Naive thymus-derived CD8-positive, alpha-beta T cell (primary cell): Measurements from ENCODE around the gene IFNAR2. TPM values are rescaled to one million over a fixed set of nuclear protein-coding genes. Genes with fewer than 3 reads are reported as not detected.

Experiments
- ATAC-seq, 2 donors: fragments of 150-1000 bp; cut with Tn5 transposase in 1 of 2; sonication (Bioruptor Pico), chemical (Tn5 transposase) in 1 of 2; 1 replicate in 1 of 2; 2 replicates in 1 of 2; pipeline ENCODE4 v1.10.0; 2021; ENCODE audit warnings: mild to moderate bottlenecking in 2 of 2, moderate library complexity in 2 of 2
- POLR2A ChIA-PET: fragments of 350-600 bp; sonication (Branson Sonifier 250); formaldehyde crosslinking; loops from one replicate; lab custom pipeline; 2021; ENCODE audit warnings: antibody characterized with exemption; lab: Charles Lee
- DNase-seq, 10 donors: peaks; one replicate each; pipeline versions ENCODE4 v3.0.0 to v3.0.0-alpha.2; 2020 to 2022
- H3K27ac Mint-ChIP-seq, 10 donors: one replicate each; pipeline ENCODE4 v1.8.0; 2020 to 2022; ENCODE audit warnings: mild to moderate bottlenecking in 10 of 10, mixed read lengths in 10 of 10, moderate library complexity in 4 of 10, inconsistent platforms in 1 of 10
- H3K27me3 Mint-ChIP-seq, 5 donors: one replicate each; pipeline ENCODE4 v1.8.0; 2021 to 2022; ENCODE audit warnings: mixed read lengths in 5 of 5
- H3K36me3 Mint-ChIP-seq, 3 donors: one replicate each; pipeline ENCODE4 v1.8.0; 2020 to 2022; ENCODE audit warnings: mixed read lengths in 3 of 3, mild to moderate bottlenecking in 2 of 3, inconsistent platforms in 1 of 3
- H3K4me1 Mint-ChIP-seq, 4 donors: one replicate each; pipeline ENCODE4 v1.8.0; 2021 to 2022; ENCODE audit warnings: mixed read lengths in 4 of 4
- H3K4me3 Mint-ChIP-seq, 10 donors: one replicate each; pipeline ENCODE4 v1.8.0; 2020 to 2022; ENCODE audit warnings: mild to moderate bottlenecking in 10 of 10, mixed read lengths in 10 of 10, moderate library complexity in 6 of 10, inconsistent platforms in 1 of 10
- H3K9me3 Mint-ChIP-seq, 9 donors: one replicate each; pipeline ENCODE4 v1.8.0; 2020 to 2022; ENCODE audit warnings: mixed read lengths in 9 of 9, mild to moderate bottlenecking in 3 of 9, inconsistent platforms in 1 of 9, moderate library complexity in 1 of 9
- polyA plus RNA-seq, 3 donors: library from polyadenylated mRNA; unstranded; fragments of 300-500 nt; fragmentation: Illumina TruSeq; gene quantifications; one replicate each; pipeline ENCODE4 v1.2.3, GENCODE V29; 2021
- total RNA-seq, 8 experiments: library from RNA in 2 of 8; stranded (reverse) in 2 of 8; gene quantifications; one replicate each; pipeline ENCODE4 v1.2.3 and lab custom pipeline; 2021 to 2026

Gene IFNAR2
- total and polyA plus RNA-seq, 5 experiments from 2014 or later: 53.9 to 72.9 (median 63.3) TPM

DNA sequence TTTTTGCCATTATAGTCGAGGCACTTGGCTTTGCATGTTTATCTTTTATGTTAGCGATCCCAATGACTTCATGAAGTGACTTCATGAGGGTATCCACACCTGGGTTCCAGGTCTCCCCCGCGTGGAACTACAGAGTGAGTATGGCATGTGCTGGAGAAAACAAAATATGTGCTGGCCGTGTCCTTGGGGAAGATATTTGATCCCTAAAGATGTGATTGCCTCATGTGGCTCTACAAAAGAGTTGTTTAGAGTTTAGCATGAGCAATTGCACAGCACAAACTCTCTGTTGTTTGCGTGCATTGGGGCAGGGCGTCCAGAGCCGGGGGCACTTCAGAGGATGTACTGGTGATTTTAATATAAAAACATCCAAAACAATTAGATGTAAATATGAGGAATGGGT, 41.2 kb downstream of the IFNAR2 start:
- Mint-ChIP-seq H3K9me3 (no peaks in the 10 kb centered on the region), H3K4me3 (peak overlapping the region in 1 of 10 donors; percentile 54), H3K4me1 (peaks cover 35 to 69% (median 57%) of the 10 kb centered on the region in 4 donors), H3K36me3 (peaks cover 4 to 67% (median 21%) of the 10 kb centered on the region in 3 donors), H3K27ac (peak overlapping the region in 6 of 10 donors; percentile 16 to 90 (median 66)), H3K27me3 (no peaks in the 10 kb centered on the region)
- ATAC-seq: no peak
- POLR2A ChIA-PET: interaction anchor here (1.0 kb wide), 1 partner anchor 25 kb away, joined by 3 read pairs; no protein-coding TSS in a partner anchor
- DNase-seq: no peak

DNA sequence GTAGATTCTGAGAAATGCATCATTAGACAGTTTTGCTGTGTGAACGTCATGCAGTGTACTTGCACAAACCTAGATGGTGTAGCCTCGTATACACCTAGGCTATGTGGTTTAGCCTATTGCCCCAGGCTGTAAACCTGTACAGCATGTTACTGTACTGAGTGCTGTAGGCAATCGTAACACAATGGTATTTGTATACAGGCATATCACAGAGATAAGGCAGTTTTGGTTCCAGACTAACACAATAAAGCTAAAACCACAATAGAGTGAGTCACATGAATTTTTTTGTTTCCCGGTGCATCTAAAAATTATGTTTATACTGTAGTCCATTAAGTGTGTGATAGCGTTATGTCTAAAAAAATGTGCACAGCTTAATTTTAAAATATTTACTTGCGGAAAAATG, 43.3 kb downstream of the IFNAR2 start:
- Mint-ChIP-seq H3K9me3 (no peaks in the 10 kb centered on the region), H3K4me1 (peaks cover 28 to 59% (median 42%) of the 10 kb centered on the region in 4 donors), H3K36me3 (peaks cover 4 to 83% (median 34%) of the 10 kb centered on the region in 3 donors), H3K27ac (peak overlapping the region in 2 of 10 donors; percentile 5 to 27), H3K27me3 (no peaks in the 10 kb centered on the region), H3K4me3 (no peak overlapping the region)
- DNase-seq (no peak), ATAC-seq (no peak)
- POLR2A ChIA-PET: interaction anchor here (1.1 kb wide), 1 partner anchor 52 kb away, joined by 4 read pairs; the partner anchor contains the start of gene IFNAR1

DNA sequence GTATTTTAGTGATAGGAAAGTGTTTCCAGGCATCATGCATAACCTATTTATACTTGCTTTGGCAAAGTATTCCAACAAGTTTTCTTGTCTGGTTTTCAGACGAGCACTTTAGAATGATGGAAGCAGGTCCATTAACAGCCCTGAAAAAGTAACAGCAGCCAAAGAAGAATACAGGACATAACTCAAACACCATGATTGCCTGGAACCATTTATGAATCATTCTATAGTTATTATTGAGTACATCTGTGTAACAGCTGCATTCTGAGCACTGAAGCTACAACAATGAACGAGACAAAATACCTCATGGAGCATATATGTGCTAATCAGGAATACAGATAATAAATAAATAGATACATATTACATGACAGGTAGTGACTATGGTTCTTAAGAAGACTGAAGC, 49.0 kb downstream of the IFNAR2 start:
- H3K27me3 Mint-ChIP-seq: no peaks in the 10 kb centered on the region
- POLR2A ChIA-PET: interaction anchor here (0.6 to 1.2 kb wide), 2 partner anchors 13 to 167 kb away, joined by 3 to 8 read pairs; partner anchors contain the start of gene IL10RB
- H3K9me3 Mint-ChIP-seq: peaks cover 0 to 1% (median 0%) of the 10 kb centered on the region in 9 donors
- peaks cover 2 to 78% (median 56%) of the 10 kb centered on the region in 3 donors for H3K36me3 Mint-ChIP-seq
- H3K4me3 Mint-ChIP-seq: no peak overlapping the region
- DNase-seq (no peak), ATAC-seq (no peak)
- peak overlapping the region in 1 of 10 donors; percentile 49 for H3K27ac Mint-ChIP-seq
- H3K4me1 Mint-ChIP-seq: peaks cover 6 to 24% (median 12%) of the 10 kb centered on the region in 4 donors

DNA sequence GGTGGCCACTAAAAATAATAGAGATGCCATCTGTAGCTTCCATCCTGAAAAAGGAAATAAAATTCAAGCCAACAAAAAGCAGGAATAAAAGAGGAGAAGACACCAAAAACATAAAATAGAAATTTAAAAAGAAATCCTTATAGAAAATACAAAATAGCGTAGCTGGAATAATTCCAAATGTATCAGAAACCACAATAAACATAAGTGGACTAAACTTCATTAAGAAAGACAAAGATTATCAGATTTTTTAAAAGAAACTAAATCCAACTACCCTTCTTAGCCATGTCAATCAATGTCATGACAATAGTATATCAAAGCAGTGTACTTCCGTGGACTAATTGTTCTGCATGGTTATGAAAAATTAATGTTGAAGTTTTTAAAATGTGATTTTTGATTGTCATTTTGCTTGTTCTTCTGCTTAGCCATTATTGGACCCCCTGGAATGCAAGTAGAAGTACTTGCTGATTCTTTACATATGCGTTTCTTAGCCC, 49.6 kb downstream of the IFNAR2 start:
- DNase-seq: no peak
- peaks cover 0 to 82% (median 59%) of the 10 kb centered on the region in 3 donors for H3K36me3 Mint-ChIP-seq
- no peak overlapping the region for H3K4me3 Mint-ChIP-seq
- ATAC-seq: no peak
- peaks cover 5 to 22% (median 11%) of the 10 kb centered on the region in 4 donors for H3K4me1 Mint-ChIP-seq
- POLR2A ChIA-PET: interaction anchor here (0.6 to 1.2 kb wide), 2 partner anchors 13 to 166 kb away, joined by 3 to 8 read pairs; partner anchors contain the start of gene IL10RB
- peaks cover 0 to 1% (median 0%) of the 10 kb centered on the region in 9 donors for H3K9me3 Mint-ChIP-seq
- peak overlapping the region in 1 of 10 donors; percentile 43 for H3K27ac Mint-ChIP-seq
- no peaks in the 10 kb centered on the region for H3K27me3 Mint-ChIP-seq

Other genes starting within 250 kb of the IFNAR2 start
- gene OLIG2, start 204.0 kb upstream of the IFNAR2 start, total RNA-seq: not detected
- gene OLIG2, start 204.0 kb upstream of the IFNAR2 start, polyA plus RNA-seq: not detected
- gene OLIG1, start 159.8 kb upstream of the IFNAR2 start, total RNA-seq: not detected
- not detected for gene OLIG1, start 159.8 kb upstream of the IFNAR2 start, polyA plus RNA-seq
- 10 to 100 TPM; 29.4 to 33.2 TPM for gene IL10RB, start 36.4 kb downstream of the IFNAR2 start, total RNA-seq
- 10 to 100 TPM; 44.6 to 50.6 (median 50.5) TPM for gene IL10RB, start 36.4 kb downstream of the IFNAR2 start, polyA plus RNA-seq
- gene IFNAR1, start 95.0 kb downstream of the IFNAR2 start, total RNA-seq: 10 to 100 TPM; 50.1 to 53.7 TPM
- gene IFNAR1, start 95.0 kb downstream of the IFNAR2 start, polyA plus RNA-seq: 10 to 100 TPM; 48.7 to 69.0 (median 51.8) TPM
- gene IFNGR2, start 173.5 kb downstream of the IFNAR2 start, total RNA-seq: 10 to 100 TPM; 24.4 to 27.8 TPM
- gene IFNGR2, start 173.5 kb downstream of the IFNAR2 start, polyA plus RNA-seq: 10 to 100 TPM; 11.3 to 30.9 (median 23.0) TPM